C4-2B (cell line): ENCODE measurements around the gene LAMA5.

ENCODE experiments used
- CTCF ChIP-seq: fragments of 450-650 bp; conservative IDR thresholded peaks from 2 replicates; pipeline ENCODE4 v1.5.1; 2017; ENCODE audit warnings: mild to moderate bottlenecking
- ZFX ChIP-seq: fragments of 450-650 bp; IDR thresholded peaks from 2 replicates; pipeline ENCODE4 v1.6.1; 2017

GRCh38 chr20:62413896-62414481 lies 46.9 kb upstream of the LAMA5 start:
- TF ChIP-seq CTCF (no peak), ZFX (no peak)
